Prostate gland (tissue), 2 donors: ENCODE measurements around the gene STOX1.

Experiments used
- POLR2A ChIP-seq: fragments of 450-650 bp; IDR thresholded peaks from one replicate; pipeline ENCODE4 v1.6.1; 2016; ENCODE audit warnings: antibody characterized with exemption, mild to moderate bottlenecking
- POLR2AphosphoS5 ChIP-seq: sonication (generic); formaldehyde crosslinking; IDR thresholded peaks from one replicate; pipeline ENCODE4 v1.6.1; 2017; ENCODE audit warnings: antibody characterized with exemption
- TF ChIP-seq, protein P1 (sequence below), 4 experiments: fragments of 200-600 bp in 2 of 4; fragments of 450-650 bp in 2 of 4; sonication (generic) in 2 of 4; IDR thresholded peaks; 1 replicate in 3 of 4; 2 replicates in 1 of 4; pipeline ENCODE4 v1.5.1; 2016 to 2019; ENCODE audit warnings: antibody characterized with exemption in 4 of 4, mild to moderate bottlenecking in 2 of 4, moderate library complexity in 2 of 4

DNA sequence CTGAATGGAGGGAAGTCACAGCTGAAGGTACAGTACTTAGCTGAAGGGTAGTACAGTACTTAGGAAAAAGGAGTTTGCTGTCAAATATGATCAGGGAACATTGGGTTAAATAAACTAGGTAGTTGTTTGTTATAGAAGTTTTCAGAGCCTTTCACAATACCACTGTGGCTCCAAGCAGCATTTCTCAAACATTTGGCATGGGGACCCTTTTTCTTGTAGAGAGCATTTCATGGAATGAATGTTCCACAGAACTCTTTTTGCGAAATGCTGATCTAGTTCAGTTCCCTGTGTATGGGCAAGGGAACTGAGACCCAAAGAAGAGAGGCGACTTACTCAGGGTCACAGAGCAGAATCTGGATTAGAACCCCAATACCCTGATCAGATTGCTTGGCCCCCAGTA lies 42.3 kb downstream of the STOX1 start:
- TF ChIP-seq POLR2AphosphoS5: no peak
- TF ChIP-seq, protein P1, sequence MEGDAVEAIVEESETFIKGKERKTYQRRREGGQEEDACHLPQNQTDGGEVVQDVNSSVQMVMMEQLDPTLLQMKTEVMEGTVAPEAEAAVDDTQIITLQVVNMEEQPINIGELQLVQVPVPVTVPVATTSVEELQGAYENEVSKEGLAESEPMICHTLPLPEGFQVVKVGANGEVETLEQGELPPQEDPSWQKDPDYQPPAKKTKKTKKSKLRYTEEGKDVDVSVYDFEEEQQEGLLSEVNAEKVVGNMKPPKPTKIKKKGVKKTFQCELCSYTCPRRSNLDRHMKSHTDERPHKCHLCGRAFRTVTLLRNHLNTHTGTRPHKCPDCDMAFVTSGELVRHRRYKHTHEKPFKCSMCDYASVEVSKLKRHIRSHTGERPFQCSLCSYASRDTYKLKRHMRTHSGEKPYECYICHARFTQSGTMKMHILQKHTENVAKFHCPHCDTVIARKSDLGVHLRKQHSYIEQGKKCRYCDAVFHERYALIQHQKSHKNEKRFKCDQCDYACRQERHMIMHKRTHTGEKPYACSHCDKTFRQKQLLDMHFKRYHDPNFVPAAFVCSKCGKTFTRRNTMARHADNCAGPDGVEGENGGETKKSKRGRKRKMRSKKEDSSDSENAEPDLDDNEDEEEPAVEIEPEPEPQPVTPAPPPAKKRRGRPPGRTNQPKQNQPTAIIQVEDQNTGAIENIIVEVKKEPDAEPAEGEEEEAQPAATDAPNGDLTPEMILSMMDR (IDR thresholded peaks at IDR 0.05): no peak
- TF ChIP-seq POLR2A: no peak
